MM.1S (cell line): Measurements from ENCODE around the gene C1orf116.

Source experiments
- DNase-seq: peaks from one replicate; pipeline ENCODE4 v3.0.0-alpha.2; 2015
- H2AFZ ChIP-seq: fragments of 300-600 bp; sonication (generic); 2 replicates; pipeline ENCODE4 v1.6.0; 2016; ENCODE audit warnings: antibody characterized with exemption, low read length
- H3F3A ChIP-seq: fragments of 300-600 bp; sonication (generic); 2 replicates; pipeline ENCODE4 v1.6.1; 2016; ENCODE audit warnings: mild to moderate bottlenecking, antibody characterized with exemption, low read length, moderate library complexity, mixed read lengths; ENCODE audit not compliant: insufficient read depth
- H3K27ac ChIP-seq: fragments of 300-600 bp; sonication (generic); 2 replicates; pipeline ENCODE4 v1.5.1; 2016; ENCODE audit warnings: mild to moderate bottlenecking, low read length
- H3K27me3 ChIP-seq: fragments of 300-600 bp; sonication (generic); replicated peaks from 2 replicates; pipeline ENCODE4 v1.6.0; 2016; ENCODE audit warnings: low read length; ENCODE audit not compliant: insufficient read depth
- H3K36me3 ChIP-seq: fragments of 300-600 bp; sonication (generic); replicated peaks from 2 replicates; pipeline ENCODE4 v1.6.1; 2016; ENCODE audit warnings: mild to moderate bottlenecking, low read length, mixed read lengths; ENCODE audit not compliant: insufficient read depth
- H3K4me1 ChIP-seq: fragments of 300-600 bp; sonication (generic); 2 replicates; pipeline ENCODE4 v1.6.1; 2016; ENCODE audit warnings: low read length, mixed read lengths
- H3K4me2 ChIP-seq: fragments of 300-600 bp; sonication (generic); 2 replicates; pipeline ENCODE4 v1.6.0; 2016; ENCODE audit warnings: low read depth, low read length
- H3K4me3 ChIP-seq: fragments of 300-600 bp; sonication (generic); 2 replicates; pipeline ENCODE4 v1.5.1; 2016; ENCODE audit warnings: low read length, mixed read lengths
- H3K79me2 ChIP-seq: fragments of 300-600 bp; sonication (generic); 2 replicates; pipeline ENCODE4 v1.6.1; 2016; ENCODE audit warnings: mixed run types, low read length, mixed read lengths
- H3K9ac ChIP-seq: fragments of 300-600 bp; sonication (generic); 2 replicates; pipeline ENCODE4 v1.6.1; 2016; ENCODE audit warnings: low read length, mixed read lengths
- H3K9me2 ChIP-seq: fragments of 300-600 bp; sonication (generic); replicated peaks from 2 replicates; pipeline ENCODE4 v1.6.1; 2016; ENCODE audit warnings: mild to moderate bottlenecking, low read length, mixed read lengths; ENCODE audit not compliant: insufficient read depth
- H3K9me3 ChIP-seq: fragments of 300-600 bp; sonication (generic); replicated peaks from 2 replicates; pipeline ENCODE4 v1.6.1; 2016; ENCODE audit warnings: mild to moderate bottlenecking, low read length, mixed read lengths; ENCODE audit not compliant: insufficient read depth
- H4K20me1 ChIP-seq: fragments of 300-600 bp; sonication (generic); 2 replicates; pipeline ENCODE4 v1.6.1; 2016; ENCODE audit warnings: mild to moderate bottlenecking, low read length, moderate library complexity, mixed read lengths; ENCODE audit not compliant: insufficient read depth
- EZH2 ChIP-seq: fragments of 300-600 bp; sonication (generic); optimal IDR thresholded peaks from 2 replicates; pipeline ENCODE3; 2017; ENCODE audit warnings: low read depth, mild to moderate bottlenecking, antibody characterized with exemption, low read length, mixed read lengths
- EZH2phosphoT487 ChIP-seq: fragments of 300-600 bp; sonication (generic); IDR thresholded peaks from 2 replicates; pipeline ENCODE4 v1.6.1; 2018; ENCODE audit warnings: antibody characterized with exemption, low read length
- TF ChIP-seq, protein P1 (sequence below): fragments of 300-600 bp; sonication (generic); IDR thresholded peaks from 2 replicates; pipeline ENCODE4 v1.5.1; 2016; ENCODE audit warnings: antibody characterized with exemption, low read length, mixed read lengths

C1orf116 gene

DNA sequence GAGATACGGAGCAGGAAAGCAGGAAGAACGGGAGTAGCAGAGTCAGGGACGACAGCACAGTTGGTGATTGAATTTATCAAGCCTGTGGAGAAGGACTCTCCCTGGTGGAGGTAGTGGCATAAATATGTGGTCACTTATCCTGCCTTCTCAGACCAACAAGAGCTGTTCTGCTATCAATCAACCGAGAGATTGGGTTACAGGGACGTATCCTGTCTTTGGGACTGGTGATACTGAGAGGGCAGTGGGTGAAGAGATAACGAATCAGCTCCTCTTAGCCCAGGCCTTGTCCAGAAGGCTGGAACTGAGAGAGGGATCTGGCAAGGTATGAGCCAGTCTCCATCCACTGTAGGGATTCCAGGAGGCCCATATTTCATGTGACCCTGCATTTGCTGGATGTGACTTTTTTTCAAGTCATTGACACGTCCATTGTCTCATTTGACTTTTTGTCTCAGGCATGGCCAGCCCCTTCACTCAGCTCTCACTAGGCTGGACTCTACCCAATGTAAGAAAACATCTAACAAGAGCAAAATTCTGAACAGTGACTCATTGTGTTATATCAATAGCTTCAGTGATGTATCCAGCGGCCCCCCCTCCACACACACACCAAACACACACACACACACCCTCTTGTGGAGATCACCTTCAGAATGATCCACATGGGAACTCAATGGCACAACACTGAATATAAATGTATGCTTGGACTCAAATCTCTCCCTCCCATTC is 11.3 kb downstream of the C1orf116 start:
- Histone ChIP-seq H3F3A (no peaks in the 10 kb centered on the region), H3K79me2 (no peaks in the 10 kb centered on the region), H2AFZ (no peak overlapping the region), H3K4me3 (no peak overlapping the region), H3K9ac (no peak overlapping the region), H3K36me3 (no peaks in the 10 kb centered on the region), H3K4me1 (no peaks in the 10 kb centered on the region), H3K27me3 (peaks cover 4% of the 10 kb centered on the region), H3K9me3 (no peaks in the 10 kb centered on the region), H3K4me2 (no peak overlapping the region), H3K9me2 (no peaks in the 10 kb centered on the region), H3K27ac (no peak overlapping the region), H4K20me1 (no peaks in the 10 kb centered on the region)
- TF ChIP-seq, protein P1, sequence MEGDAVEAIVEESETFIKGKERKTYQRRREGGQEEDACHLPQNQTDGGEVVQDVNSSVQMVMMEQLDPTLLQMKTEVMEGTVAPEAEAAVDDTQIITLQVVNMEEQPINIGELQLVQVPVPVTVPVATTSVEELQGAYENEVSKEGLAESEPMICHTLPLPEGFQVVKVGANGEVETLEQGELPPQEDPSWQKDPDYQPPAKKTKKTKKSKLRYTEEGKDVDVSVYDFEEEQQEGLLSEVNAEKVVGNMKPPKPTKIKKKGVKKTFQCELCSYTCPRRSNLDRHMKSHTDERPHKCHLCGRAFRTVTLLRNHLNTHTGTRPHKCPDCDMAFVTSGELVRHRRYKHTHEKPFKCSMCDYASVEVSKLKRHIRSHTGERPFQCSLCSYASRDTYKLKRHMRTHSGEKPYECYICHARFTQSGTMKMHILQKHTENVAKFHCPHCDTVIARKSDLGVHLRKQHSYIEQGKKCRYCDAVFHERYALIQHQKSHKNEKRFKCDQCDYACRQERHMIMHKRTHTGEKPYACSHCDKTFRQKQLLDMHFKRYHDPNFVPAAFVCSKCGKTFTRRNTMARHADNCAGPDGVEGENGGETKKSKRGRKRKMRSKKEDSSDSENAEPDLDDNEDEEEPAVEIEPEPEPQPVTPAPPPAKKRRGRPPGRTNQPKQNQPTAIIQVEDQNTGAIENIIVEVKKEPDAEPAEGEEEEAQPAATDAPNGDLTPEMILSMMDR: no peak
- TF ChIP-seq EZH2 (no peak), EZH2phosphoT487 (no peak)
- no peak for DNase-seq

DNA sequence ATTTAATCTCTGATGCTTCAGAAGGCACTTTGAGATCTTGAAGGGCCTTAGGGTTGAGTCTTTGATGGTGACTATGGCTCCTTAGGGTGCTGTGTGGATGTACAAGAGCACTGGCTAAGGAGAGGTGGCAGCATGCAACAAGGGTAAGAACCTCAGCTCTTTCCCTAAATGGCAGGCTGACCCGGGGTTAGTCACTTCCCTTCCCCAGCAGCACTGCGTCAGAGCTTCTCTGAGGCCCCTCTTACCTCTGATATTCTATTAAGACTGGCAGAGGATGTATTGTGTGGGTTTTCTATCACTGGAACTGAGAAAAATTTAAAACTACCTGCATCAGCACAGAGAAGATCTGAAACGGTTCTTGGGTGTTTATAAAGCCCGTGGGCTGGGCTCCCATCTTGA is 11.8 kb downstream of the C1orf116 start:
- no peak overlapping the region for H3K4me3 ChIP-seq
- no peak overlapping the region for H3K27ac ChIP-seq
- no peaks in the 10 kb centered on the region for H3K9me3 ChIP-seq
- TF ChIP-seq, protein P1: no peak
- TF ChIP-seq EZH2phosphoT487 (no peak), EZH2 (no peak)
- H4K20me1 ChIP-seq: no peaks in the 10 kb centered on the region
- no peak overlapping the region for H3K9ac ChIP-seq
- DNase-seq: no peak
- no peaks in the 10 kb centered on the region for H3K9me2 ChIP-seq
- no peaks in the 10 kb centered on the region for H3F3A ChIP-seq
- H3K4me1 ChIP-seq: no peaks in the 10 kb centered on the region
- no peaks in the 10 kb centered on the region for H3K79me2 ChIP-seq
- H3K4me2 ChIP-seq: no peak overlapping the region
- H3K27me3 ChIP-seq: no peaks in the 10 kb centered on the region; the same call in 1 of the 2 replicates
- H3K36me3 ChIP-seq: no peaks in the 10 kb centered on the region
- H2AFZ ChIP-seq: no peak overlapping the region

DNA sequence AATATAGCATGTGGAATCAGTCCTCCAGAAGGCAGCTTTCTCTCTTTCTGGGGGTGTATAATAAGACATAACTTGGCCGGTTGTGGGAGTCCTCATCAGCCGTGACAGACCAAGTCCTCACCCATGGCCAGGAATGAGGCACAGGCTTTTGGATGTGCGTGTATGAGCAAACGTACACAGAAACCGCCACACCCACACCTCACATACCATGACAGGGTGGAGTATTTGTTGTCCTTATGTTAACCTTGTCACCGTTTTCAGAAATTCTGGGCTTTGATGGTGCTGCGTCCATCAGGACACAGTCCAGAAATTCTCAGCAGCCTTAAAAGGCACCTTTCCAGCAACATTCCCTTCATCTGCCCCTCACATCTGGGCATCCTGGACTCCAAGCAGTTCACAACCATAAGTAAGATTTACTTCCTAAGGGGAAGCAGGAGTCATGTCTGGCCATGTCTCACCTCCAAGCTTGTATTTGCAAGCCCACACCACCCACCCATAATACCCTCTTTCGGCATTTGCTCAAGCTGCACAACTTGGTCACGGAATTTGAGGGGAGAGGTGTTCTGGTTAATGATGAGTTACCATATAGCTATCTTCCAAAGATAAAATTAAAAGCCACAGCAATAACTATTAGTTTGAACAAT is 12.4 kb downstream of the C1orf116 start:
- Histone ChIP-seq H3K4me1 (no peaks in the 10 kb centered on the region), H3K9me2 (no peaks in the 10 kb centered on the region), H3K9ac (no peak overlapping the region), H3K27ac (no peak overlapping the region), H3K27me3 (no peaks in the 10 kb centered on the region), H4K20me1 (no peaks in the 10 kb centered on the region), H3K36me3 (no peaks in the 10 kb centered on the region), H2AFZ (no peak overlapping the region), H3K4me3 (no peak overlapping the region), H3F3A (no peaks in the 10 kb centered on the region), H3K9me3 (no peaks in the 10 kb centered on the region), H3K79me2 (no peaks in the 10 kb centered on the region), H3K4me2 (no peak overlapping the region)
- TF ChIP-seq EZH2phosphoT487 (no peak), EZH2 (no peak)
- TF ChIP-seq, protein P1: no peak
- no peak for DNase-seq
